HL-60 (cell line): ENCODE measurements around the gene PPP1R1C.

Source experiments
- CTCF ChIP-seq: IDR thresholded peaks from one replicate; pipeline ENCODE4 v1.5.1; 2011; ENCODE audit warnings: low read length, control low read depth, inconsistent platforms; ENCODE audit not compliant: insufficient read depth
- POLR2AphosphoS5 ChIP-seq: IDR thresholded peaks from 2 replicates; pipeline ENCODE4 v1.6.1; 2012; ENCODE audit warnings: low read depth

- TF ChIP-seq CTCF = no peak
- TF ChIP-seq POLR2AphosphoS5 = no peak
Measured at GRCh38 chr2:182043861-182044260, 58.2 kb downstream of the PPP1R1C start.
